Left colon (tissue), 2 donors: ENCODE results near the gene SETDB2. TPM values are rescaled to one million over a fixed set of nuclear protein-coding genes. Genes with fewer than 3 reads are reported as not detected.

Experiments
- ATAC-seq: fragments of 200-7000 bp; cut with Tn5 transposase; one replicate; pipeline ENCODE4 v1.9.1; 2020; ENCODE audit warnings: mild to moderate bottlenecking, moderate library complexity
- DNase-seq, 2 donors: peaks; one replicate each; pipeline ENCODE4 v3.0.0-alpha.2; 2020
- intact Hi-C, 2 donors: fragments of 100-400 bp; cut with DNase I in 1 of 2; cut with micrococcal nuclease in 1 of 2; formaldehyde crosslinking; loops; one replicate each; pipeline versions ENCODE4 v1.11.2 to v1.14.0; 2022; cut with DNase I, micrococcal nuclease
- total RNA-seq, 2 donors: library from RNA; stranded (reverse); fragmentation: NEBNext Ultra II Directional; extraction: Animal tissue kit (Norgen Biotek cat#: 25700); gene quantifications; one replicate each; pipeline ENCODE4 v1.2.1, GENCODE V29; 2021
- donor health status: DM: no; HTN: no; CAD: no.
- donor health status: DM: yes; HTN: yes; CAD: no.

SETDB2 gene
- total RNA-seq, 2 donors from 2014 or later: 9.3 to 10.6 TPM

DNA sequence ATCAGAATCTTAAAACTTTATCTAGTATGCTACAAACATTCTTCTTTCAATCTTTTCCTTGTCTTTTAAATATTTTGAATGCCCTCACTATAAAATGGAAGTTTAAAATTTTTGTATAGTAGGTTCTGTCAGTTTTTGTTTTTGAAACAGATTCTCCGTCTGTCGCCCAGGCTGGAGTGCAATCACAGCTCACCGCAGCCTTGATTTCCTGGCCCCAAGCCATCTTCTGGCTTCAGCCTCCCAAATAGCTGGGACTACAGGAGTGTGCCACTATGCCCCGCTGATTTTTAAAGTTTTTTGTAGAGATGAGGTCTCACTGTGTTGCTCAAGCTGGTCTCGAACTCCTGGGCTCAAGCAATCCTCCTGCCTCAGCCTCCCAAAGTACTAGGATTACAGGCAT, 72.4 kb downstream of the SETDB2 start:
- no peak for ATAC-seq
- no peak for DNase-seq
- intact Hi-C loops: no loop called here

DNA sequence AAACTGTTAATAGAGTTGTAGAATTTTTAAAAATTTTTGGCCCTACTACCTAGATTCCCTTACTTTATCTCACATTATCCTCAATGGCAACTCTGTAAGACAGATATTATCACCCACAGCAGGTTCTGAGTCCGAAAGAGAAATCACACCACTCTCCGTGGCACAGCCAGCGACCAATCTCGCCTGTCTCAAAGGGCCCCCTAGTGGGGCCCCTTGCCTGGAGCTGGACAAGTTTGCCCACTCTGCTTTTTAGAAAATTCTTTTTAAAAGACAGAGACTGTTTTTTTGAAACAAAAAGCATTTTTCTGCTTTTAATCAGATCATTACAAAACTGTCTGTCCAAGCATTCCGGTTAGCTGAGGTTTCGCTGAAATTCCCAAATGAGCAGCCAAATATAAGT, 73.4 kb downstream of the SETDB2 start:
- ATAC-seq (no peak), DNase-seq (no peak)
- intact Hi-C loops: no loop called here

DNA sequence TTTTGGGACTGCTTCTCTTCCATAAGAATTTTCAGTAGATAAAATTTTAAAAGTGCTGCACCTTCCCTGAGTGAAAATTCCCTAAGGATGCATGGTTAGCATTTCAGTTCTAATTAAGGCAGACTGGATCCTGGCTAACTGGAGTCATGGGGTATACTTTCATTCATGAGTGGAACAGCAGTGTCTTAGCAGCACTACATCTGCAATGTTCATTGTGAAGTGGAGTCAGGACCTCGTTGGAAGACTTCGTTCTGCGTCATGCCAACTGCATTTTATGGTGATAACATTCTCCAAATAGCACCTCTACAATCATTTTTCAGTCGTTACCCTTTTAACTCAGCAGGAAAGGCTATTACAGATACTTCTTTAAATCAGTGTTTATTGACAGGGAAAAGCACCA, 77.2 kb downstream of the SETDB2 start:
- intact Hi-C loops: no loop called here
- DNase-seq (no peak), ATAC-seq (no peak)

DNA sequence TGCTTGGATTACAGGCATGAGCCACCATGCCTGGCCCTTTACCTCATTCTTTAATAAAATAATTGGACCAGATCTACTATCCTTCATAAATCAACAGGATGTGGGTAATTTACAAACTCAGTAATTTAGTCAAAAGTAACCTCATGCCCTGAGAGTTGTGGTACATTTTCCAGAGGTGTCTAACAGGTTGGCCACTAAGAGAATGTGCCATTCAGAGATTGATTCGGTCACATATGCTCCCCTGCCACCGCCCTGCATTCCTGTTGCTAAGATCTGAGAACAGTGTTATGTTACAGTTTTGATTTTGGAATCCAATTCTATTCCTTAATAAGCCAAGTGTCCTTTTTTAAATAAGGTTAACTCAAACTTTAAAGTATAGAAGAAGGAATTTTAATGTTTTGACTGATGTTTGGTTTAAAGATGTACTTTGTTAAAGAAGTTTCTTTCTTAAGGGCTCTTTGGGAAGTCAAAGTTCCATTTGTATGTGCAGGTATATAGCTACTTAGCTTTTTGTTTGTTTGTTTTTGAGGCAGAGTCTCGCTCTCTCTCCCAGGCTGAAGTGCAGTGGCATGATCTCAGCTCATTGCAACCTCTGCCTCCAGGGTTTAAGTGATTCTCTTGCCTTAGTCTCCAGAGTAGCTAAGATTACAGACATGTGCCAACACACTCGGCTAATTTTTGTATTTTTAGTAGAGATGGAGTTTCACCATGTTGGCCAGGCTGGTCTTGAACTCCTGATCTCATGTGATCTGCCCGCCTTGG, 80.8 kb downstream of the SETDB2 start:
- DNase-seq (no peak), ATAC-seq (no peak)
- intact Hi-C loops: no loop called here

DNA sequence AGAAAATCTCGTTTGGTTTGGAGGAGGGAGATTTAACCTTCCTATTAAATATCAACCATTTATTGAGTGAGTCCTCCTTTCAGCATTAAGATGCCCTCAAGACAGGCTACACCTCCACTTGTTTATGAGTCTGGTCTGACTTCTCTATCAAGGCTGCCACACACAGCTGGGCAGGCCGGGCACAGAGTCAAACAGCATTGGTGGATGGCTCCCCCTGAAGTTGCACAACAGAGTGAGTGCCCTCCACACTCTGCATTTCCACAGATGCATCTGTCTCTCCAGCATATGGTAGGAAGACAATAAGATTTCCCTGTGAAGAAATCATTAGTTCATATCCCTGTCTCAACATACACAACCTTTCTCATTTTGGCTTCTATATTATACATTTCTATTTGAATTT, 83.0 kb downstream of the SETDB2 start:
- DNase-seq (no peak), ATAC-seq (no peak)
- intact Hi-C loops: no loop called here

DNA sequence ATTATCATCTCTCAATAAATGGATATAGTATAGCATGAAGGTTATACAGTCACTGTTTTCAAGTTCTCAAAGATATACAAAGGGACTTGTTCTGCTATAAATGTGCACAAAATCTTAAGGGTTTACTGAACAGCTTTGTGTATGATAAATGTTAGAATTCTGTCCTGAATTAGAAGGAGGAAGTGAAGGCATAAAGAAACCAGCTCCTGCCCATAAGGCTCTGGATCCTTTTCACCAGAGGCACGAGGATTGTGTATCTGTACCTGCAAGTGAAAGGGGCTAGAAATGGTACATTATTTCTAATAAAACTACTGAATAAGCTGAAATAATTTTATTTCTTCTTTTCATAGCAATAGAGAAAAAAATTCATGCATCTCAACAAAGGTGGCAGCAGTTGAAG, 84.1 kb downstream of the SETDB2 start:
- intact Hi-C loops: no loop called here
- DNase-seq: no peak
- no peak for ATAC-seq

DNA sequence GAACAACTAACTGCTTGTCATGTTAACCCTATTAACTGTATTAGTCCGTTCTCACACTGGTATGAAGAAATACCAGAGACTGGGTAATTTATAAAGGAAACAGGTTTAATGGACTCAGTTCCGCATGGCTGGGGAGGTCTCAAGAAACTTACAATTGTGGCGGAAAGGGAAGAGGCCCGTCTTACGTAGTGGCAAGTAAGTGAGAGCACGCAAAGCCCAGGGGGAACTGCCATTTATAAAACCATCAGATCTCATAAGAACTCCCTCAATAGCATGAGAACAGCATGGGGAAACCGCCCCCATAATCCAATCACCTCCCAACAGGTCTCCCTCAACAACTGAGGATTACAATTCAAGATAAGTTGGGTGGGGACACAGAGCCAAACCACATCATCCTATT, 86.4 kb downstream of the SETDB2 start:
- intact Hi-C loops: no loop called here
- ATAC-seq: no peak
- DNase-seq: no peak

DNA sequence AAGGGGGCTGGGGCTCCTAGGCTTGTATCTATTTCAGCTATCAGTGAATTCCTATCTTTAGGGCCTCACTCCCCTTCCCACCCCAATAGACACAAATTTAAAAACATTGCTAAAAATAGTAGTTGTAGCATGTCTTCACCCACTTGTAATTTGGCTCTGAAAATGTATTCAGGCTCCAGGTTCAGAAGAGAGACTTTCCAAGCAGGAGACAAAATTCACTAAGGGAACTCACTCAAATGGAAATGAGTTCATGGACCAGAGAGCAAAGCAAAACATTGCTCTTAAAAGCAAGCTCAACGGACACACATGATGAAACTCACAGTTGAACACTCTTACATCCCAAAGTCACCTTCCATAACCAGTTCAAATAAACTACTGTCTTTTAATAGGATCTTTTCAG, 88.5 kb downstream of the SETDB2 start:
- ATAC-seq (no peak), DNase-seq (no peak)
- intact Hi-C loops: no loop called here

DNA sequence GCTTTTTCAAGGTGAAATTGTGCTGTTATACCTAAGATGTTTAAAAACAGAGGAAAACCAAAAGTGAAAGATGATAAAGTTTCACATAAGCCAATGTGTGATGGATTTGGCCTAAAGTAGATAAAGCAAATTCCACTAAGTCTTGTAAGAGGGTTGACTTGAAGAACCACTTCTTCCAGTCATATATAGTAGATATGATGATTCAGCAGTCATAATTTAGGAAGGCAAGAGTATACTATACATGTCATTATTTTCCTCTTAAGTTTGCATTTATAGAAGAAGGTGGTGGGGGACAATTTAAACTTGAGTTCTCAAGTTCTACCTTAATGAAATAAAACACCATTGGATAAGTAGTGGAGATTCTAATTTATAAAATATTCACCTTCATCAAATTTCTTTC, 88.9 kb downstream of the SETDB2 start:
- no peak for DNase-seq
- intact Hi-C loops: no loop called here
- no peak for ATAC-seq

DNA sequence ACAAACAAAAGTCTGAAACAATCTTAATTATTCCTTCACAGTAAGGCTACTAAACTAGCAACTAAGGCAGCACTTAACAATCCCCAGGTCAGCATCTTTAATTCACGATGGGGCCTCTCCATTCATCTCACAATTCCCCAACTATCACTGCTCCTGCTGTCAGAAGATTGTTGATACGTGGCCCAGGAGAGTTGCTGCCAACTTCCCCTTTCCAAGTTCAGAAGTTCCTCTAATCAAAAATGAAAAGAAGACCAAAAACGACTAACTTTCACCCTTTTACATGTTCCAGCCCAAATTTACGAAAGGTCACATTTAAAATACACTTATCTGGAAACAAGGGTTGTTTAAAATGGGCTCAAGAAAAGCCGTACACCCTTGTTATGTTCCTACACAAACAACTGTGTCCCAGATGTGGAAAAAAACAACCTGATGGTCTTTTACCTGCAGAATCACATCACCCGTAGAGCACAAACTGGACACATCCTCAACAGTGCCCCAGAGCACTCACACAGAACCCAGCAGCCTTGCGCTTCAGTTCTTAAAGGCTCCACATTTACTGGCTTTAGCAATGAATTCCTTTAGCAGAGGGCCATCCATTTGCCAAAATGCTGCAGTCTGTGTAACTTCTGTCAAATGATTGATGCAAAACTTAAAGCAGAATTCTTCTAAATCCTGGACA, 89.7 kb downstream of the SETDB2 start:
- DNase-seq (no peak), ATAC-seq (no peak)
- intact Hi-C loops: no loop called here

DNA sequence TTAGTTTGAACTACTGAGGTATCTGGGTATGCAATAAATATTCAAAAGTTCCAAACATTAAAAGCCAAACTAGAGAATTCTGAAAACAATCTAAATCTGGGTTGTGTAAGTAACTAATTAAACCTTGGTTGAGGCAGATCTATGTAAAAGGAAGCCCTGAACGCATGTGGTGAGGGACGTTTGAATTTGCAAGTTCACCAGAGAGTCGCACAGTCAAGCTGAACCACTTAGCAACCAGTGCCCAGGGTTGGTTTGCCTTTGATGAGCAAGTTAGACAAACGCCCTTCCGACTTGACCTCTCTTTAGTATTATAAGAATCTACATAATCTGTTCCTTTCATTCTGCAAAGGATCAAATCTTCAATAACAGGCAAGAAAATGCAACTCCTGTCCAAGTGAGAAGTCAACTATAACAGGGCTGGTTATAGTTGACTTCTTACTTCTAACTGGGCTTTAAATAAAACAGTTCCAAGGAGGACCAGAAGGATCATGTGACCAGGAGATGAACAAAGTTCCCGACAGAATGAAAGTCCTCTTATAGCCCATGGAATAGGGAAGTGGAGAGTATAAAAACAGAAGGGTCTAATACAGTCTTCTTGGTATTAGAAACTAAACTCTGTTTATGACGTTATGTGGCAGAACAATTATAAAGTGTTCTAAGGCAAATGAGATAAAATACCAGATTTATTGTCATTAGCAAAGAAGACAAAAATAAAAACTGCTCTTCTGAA, 92.2 kb downstream of the SETDB2 start:
- DNase-seq: no peak
- peak; percentile 27 for ATAC-seq
- intact Hi-C loops: no loop called here

DNA sequence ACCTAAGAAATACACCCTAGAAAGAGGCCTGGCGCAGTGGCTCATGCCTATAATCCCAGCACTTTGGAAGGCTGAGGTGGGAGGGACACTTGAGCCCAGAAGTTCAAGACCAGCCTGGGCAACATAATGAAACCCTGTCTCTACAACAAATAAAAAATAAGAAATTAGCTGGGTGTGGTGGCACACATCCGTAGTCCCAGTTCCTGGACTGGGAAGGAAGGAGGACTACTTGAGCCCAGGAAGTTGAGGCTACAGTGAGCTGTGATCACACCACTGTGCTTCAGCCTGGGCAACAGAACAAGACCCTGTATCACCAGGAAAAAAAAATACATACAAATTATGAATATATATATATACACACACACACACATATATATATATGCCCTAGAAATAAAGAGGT, 94.3 kb downstream of the SETDB2 start:
- intact Hi-C loops: no loop called here
- ATAC-seq (peak; percentile 64), DNase-seq (no peak)

DNA sequence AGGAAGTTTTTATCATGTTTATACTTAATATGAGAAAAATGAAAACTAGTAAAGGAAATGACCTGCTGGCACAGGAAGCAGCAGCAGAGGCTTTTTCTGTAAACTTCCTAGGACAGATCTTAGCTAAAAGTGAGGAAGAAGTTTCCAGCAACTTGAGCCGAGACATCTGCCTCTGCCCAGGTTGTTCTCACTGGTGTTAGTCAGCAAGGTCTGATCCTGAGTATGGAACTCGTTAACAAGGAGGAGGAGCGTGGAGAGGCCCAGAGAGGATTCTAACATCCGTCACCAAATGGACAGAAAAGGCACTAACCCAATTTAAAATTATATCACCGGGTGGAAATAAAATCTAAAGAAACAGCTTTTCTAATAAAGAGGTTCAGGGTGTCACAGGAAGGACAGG, 95.2 kb downstream of the SETDB2 start:
- no peak for DNase-seq
- no peak for ATAC-seq
- intact Hi-C loops: no loop called here

DNA sequence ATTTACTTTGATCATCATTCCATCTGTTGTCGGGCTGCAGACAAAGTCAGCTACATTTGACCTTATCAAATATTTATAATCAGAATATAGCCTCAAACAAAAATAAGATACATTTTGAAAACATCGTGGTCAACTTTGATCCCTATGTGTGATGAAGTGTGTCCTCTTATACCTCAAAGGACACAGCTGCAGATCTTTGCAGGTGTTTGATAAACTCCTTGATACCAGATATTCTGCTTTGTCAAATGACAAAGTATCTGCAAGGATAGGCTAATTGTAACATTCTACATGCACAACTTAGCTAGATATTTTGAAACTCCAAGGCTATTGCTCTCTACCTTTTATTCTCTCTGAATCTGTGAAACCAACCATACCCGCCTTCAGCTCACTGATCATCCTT, 95.7 kb downstream of the SETDB2 start:
- no peak for DNase-seq
- ATAC-seq: no peak

DNA sequence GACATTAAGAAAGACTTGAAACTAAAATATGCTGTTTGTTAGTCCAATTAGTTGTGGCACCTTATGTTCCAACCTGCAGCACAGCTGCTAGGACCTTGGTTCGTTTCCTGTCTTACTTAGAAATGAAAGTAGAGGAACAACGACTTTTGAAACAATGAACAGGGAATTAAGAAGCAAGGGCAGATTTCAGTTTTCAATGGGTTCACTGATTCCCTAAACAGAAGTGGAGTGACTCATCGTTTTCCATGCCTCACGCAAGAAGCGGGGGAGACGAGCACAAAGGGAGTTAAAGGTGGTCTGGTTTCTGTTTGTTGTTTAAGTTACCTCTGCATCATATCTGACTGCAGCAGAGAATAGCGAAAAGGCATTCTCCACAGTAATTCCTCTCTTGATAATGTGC, 96.5 kb downstream of the SETDB2 start:
- no peak for DNase-seq
- intact Hi-C loops: no loop called here
- no peak for ATAC-seq

More for the DNA sequence above, 95.7 kb downstream of the SETDB2 start:
- intact Hi-C loops: no loop called here

DNA sequence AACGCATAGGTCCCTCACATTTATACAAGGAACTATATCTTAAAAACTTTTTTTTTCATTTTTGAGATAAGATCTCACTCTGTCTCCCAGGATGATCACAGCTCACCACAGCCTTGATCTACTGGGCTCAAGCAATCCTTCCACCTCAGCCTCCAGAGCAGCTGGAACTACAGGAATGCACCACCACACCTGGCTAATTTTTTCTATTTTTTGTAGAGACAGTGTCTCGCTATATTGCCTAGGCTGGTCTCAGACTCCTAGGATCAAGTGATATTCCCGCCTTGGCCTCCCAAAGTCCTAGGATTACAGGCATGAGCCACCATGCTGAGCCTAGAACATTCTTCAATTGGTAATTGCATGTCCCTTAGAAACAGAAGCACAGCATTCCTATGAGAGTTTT, 99.6 kb downstream of the SETDB2 start:
- DNase-seq: no peak
- no peak for ATAC-seq
- intact Hi-C loops: no loop called here
